NCI-H748 (cell line): ENCODE data around the gene GPR21.

Experiments
- DNase-seq: peaks from one replicate; lab custom pipeline; 2025; ENCODE audit not compliant: unreplicated experiment; lab: John Stamatoyannopoulos, UW

The GPR21 gene

DNA sequence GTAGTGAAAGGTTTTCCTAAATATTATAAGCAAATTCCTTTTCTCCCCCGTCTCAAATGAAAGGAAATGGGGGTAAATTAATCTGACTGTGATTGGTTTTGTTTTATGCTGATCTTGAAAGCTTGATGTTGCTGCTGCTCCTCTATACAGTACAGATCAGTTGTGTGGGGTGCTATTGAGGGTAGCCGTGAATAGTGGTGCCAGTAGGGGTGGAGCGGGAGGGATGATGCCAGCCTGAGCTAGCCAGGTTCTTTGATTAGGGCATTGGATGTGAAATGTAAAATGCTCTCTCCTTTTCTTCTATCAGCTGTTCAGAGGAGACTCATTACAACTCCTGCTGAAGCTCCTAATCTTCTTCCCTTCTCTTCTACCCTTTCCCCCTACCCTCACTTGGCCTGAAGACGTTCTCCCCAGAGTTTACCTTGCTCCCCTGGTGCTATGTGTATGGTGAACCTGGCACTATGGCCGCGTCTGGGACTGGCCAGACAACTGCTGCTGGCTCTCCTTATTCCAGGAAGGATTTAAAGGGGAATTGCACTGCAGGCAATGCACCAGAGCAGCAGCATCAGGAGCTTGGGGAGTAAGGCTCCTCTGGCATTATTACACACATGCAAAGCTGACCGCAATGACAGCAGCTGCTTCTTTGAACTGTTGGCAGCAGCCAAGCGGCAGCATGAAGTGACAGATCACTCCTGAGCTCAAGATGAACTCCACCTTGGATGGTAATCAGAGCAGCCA is 566 bp downstream of the GPR21 start:
- no peak for DNase-seq

DNA sequence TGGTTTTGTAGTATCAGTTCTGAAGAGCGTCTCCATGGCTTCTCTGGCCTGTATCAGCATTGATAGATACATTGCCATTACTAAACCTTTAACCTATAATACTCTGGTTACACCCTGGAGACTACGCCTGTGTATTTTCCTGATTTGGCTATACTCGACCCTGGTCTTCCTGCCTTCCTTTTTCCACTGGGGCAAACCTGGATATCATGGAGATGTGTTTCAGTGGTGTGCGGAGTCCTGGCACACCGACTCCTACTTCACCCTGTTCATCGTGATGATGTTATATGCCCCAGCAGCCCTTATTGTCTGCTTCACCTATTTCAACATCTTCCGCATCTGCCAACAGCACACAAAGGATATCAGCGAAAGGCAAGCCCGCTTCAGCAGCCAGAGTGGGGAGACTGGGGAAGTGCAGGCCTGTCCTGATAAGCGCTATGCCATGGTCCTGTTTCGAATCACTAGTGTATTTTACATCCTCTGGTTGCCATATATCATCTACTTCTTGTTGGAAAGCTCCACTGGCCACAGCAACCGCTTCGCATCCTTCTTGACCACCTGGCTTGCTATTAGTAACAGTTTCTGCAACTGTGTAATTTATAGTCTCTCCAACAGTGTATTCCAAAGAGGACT is 1.5 kb downstream of the GPR21 start:
- DNase-seq, result no peak

DNA sequence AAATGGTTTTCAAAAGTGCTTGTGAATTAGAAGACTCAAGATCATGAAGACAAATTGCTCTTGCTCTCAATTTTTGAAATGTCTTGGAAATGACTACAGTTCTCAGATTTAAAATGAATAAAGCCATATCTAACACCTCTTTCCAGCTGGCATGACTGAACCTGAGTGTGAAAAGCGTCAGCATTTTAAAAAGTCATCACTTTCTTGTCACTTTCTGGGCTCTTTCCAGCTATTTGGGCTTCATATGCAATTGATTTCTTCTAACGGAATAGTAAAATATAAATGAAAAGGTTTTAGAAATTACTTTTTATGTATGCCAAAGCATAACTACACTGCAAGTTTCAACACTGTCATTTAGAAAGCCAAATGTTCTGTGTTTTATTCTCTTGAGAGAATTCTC is 2.3 kb downstream of the GPR21 start:
- DNase-seq, result no peak

DNA sequence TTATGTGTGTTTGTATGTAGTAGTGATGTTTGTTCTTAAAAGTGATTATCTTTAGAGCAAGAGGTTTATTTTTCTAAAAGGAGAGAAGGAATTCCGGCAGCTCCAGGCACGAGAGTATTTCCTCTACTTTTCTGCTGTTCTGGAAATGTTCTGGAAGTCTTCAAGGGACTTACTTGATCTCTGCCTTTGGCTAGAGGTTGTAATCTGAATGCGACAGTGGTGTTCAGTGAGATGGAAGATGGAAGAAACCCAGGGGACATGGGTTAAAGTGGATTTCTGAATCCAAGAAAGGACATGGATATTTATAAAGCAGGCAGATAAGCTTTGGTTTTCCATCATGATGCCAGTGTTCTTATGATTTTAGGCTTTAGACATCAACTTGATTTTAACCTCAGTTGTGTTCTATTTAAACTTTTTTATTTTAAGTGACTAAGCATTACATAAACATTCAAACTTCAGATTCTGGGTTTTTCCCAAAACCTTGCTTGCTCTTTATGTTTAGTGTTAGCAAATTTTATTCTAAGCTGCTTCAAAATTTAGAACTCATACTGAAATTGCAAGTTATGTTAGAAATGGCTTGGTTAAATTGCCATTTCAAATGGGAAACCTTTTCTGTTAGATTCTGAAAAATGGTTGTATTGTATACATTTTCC is 3.6 kb downstream of the GPR21 start:
- no peak for DNase-seq

GRCh38 chr9:123039617-123040219 is 6.3 kb downstream of the GPR21 start:
- no peak for DNase-seq

DNA sequence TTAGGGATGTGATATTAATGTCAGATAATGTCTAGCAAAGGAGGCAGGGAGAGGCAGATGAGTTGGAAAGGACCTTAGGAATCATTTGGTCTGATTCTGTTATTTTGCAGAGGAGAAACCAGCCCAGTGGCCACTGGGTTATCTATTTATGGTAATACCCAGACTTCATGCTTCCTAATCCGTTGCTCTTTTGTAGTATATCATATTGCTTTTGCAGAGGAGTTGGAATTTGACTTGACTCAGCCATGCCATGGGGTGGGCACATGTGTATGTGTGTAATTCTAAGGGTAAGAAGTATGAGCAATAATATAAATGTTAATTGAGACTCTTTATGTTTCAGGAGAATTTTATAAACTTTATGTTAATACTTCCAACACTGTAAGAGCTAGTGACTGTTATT is 7.3 kb downstream of the GPR21 start:
- DNase-seq, result no peak

- no peak for DNase-seq
Measured at GRCh38 chr9:123041489-123041888, 8.0 kb downstream of the GPR21 start.

DNA sequence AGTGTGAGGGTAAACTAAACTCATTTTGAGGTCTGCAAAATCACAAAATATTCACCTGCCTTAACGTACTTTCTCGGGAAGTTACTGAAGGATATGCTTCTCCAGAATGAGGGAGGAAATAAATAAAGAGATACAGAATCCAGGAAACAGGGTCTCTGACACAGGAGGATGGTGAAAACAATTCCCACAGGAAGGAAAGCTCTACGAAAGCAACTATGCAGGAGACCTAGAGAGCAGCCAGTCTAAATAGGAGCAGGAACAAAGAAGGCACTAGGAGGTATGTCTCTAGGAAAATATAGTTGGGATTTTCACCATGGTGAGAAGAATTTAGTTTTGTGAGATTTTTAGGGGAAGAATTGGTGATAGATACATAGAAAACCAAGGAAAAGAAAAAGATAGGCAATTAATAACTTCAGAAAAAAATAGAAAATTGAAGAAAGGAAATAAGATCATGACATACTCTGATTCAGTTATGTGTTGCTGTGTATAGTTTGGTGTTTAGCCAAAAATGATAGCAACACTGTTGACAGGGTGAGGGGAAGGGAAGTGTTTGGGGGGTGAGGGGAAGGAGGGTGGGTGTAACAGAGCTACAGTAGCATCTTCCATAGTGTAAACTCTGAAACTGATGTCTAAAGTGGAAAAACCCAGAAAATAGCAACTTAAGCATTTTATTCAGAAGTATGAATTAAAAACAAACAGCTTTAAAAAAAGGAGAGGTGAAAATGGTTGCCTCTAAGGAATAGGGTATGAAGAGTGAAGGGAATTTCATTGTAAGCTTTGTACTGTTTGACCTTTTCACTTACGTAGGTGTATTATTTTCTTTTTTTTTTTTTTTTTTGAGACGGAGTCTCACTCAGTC is 9.8 kb downstream of the GPR21 start:
- no peak for DNase-seq

DNA sequence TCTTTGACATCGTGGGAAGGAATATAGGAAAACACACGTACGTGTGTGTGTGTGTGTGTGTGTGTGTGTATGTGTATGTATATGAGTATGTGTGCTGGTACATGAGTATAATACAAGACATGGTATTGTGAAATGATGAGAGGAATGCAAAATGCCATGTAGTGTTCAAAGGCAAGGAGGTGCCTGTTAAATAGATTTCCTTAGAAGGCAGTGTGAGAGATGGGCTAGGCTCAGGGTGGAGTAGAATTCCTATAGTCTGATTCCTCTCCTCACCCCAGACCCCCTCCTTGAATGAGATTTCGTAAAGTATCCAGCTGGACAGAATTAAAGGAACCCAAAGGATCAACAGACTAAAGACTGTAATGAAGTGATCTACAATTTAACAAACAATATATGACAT is 11.1 kb downstream of the GPR21 start:
- DNase-seq, result no peak

GRCh38 chr9:123046406-123047195 is 13.1 kb downstream of the GPR21 start:
- DNase-seq, result no peak

DNA sequence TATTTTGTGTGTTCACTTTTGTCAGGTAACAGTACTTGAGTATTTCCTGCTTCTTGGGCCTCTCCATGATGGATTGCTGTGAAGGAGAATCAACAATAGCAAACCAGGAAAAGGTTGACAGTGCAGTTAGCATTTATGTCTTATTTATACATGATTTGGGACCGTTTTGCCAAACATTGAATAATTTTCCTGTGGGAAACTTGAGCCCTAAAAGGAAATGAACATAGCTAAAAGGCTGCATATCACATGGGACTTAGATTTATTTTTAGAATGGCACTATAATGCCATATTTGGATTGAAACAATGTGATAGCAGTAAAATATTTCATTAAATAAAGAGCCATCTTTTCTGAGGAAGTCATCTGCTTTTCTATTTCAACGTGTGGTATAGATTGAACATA is 15.3 kb downstream of the GPR21 start:
- DNase-seq, result no peak

DNA sequence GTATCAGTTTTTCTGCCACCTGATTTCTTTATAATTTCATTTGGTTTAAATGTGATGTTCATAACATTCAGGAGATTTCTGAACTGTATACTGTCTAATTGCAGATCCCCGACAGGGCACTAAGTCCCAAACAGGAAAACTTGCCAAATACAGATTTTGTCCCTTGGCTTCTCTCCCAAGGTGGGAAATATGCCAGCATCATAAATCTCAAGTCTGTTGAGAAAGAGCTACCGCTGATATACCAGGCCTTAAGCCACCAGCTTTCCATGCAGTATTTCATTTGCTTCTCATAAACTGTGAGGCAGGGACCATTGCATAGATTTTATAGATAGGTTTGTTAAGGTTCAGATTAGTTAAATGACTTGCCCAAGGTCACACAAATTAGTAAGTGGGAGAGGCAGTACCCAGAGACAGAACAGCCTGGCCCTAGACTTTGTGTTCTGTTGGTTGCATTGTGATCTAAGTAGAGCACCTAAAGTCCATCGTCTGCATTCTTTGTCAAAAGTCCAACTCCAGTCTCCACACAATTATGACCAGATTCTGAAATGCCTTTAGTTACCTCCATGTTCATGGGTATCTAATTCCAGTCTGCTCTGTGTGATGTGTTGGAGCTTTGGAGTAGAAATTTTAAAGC is 16.2 kb downstream of the GPR21 start:
- no peak for DNase-seq

GRCh38 chr9:123053046-123053445 is 19.6 kb downstream of the GPR21 start:
- DNase-seq, result no peak

GRCh38 chr9:123053711-123054110 is 20.2 kb downstream of the GPR21 start:
- no peak for DNase-seq

- no peak for DNase-seq
Measured at GRCh38 chr9:123058834-123059233, 25.4 kb downstream of the GPR21 start.

DNA sequence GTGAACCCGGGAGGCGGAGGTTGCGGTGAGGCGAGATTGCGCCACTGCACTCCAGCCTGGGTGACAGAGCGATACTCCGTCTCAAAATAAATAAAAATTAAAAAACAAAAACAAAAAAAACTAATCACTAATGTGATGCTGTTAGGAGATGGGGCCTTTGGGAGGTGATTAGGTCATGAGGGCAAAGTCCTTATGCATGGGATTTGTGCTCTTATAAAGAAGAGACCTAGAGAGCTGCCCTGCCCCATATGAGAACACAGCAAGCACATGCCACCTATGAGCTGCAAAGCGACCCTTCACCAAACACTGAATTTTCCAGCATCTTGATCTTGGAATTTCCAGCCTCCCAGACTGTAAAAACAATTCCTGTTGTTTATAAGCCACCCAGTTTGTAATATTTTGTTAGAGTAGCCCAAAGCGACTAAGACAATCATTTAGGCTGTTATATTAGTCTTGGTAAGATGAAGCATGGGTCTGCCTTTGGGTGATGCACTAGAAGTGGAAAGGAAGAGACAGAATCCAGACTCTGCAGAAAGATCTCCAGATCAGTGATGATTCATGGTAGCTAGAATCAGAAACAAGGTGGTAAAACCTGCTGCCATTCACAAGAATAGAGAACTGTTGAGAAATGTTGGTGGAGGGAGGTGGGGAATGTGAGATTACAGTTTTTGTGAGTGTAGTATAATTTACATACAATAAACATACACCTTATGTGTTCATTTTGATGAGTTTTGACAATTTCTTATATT is 26.2 kb downstream of the GPR21 start:
- DNase-seq, result no peak

GRCh38 chr9:123061216-123061615 is 27.7 kb downstream of the GPR21 start:
- no peak for DNase-seq

DNA sequence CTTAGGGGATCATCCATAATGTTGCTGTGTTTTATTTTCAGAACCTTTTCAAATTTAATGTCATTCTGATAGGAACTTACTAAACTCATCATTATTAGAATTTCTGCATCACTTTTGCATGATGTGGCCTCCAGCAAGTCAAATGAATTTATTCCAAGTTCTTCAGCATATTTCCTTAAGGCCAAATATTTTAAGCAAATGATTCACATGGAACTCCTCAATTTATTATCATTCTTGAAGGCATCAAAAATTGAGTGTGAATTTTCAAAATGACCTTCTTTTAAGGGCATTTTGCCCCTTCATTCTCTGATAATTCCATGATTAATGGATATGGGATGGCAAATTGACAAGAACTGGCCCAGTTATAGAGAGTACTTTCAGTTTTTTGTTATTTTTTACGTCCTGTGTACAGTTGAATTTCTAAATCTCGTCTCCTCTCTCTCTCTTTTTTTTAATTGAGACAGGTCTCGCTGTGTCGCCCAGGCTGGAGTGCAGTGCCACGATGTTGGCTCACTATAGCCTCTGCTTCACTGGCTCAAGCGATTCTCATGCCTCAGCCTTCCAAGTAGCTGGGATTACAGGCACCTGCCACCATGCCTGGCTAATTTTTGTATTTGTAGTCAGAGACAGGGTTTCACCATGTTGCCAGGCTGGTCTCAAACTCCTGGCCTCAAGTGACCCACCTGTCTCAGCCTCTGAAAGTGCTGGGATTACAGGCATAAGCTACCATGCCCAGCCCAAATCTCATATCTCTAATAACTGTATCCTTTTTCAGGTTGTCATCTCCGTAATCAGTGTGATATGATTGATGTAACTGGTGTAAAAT is 29.1 kb downstream of the GPR21 start:
- no peak for DNase-seq
